Astrocyte (in vitro differentiated cells and primary cell): ENCODE results near the gene TRAPPC12.

ENCODE experiments used
- EZH2 ChIP-seq: IDR thresholded peaks from 2 replicates; pipeline ENCODE4 v1.6.1; 2012; ENCODE audit warnings: mild to moderate bottlenecking, low read length, inconsistent platforms; ENCODE audit not compliant: insufficient read depth
- TF ChIP-seq, protein P1 (sequence below): IDR thresholded peaks from 2 replicates; pipeline ENCODE4 v1.5.1; 2011; ENCODE audit warnings: low read depth, mild to moderate bottlenecking, inconsistent platforms, low read length, moderate library complexity; ENCODE audit not compliant: insufficient read depth

DNA sequence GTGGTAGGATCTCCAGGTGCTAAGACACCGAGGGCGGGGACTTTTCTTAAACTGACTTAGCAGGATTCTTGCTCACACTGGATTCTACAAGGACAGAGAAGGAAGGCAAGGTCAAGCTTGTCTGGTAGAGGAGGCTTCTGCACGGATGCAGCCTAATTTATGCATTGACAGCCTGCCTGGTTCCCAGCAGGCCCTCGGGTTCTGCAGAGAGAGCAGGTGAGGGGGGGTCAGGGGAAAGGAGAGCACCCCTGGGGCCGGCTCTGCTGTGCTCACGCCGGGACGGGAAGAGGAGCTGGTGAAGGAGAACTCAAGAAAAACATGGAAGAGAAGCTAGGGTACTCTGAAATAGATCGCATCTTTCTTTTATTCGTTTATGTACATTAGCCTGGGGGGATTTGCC is 93.5 kb downstream of the TRAPPC12 start:
- TF ChIP-seq, protein P1, sequence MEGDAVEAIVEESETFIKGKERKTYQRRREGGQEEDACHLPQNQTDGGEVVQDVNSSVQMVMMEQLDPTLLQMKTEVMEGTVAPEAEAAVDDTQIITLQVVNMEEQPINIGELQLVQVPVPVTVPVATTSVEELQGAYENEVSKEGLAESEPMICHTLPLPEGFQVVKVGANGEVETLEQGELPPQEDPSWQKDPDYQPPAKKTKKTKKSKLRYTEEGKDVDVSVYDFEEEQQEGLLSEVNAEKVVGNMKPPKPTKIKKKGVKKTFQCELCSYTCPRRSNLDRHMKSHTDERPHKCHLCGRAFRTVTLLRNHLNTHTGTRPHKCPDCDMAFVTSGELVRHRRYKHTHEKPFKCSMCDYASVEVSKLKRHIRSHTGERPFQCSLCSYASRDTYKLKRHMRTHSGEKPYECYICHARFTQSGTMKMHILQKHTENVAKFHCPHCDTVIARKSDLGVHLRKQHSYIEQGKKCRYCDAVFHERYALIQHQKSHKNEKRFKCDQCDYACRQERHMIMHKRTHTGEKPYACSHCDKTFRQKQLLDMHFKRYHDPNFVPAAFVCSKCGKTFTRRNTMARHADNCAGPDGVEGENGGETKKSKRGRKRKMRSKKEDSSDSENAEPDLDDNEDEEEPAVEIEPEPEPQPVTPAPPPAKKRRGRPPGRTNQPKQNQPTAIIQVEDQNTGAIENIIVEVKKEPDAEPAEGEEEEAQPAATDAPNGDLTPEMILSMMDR, result no peak
- no peak for TF ChIP-seq EZH2
